HL-60 (cell line): ENCODE data around the gene YARS1.

Experiments
- CTCF ChIP-seq: IDR thresholded peaks from one replicate; pipeline ENCODE4 v1.5.1; 2011; ENCODE audit warnings: low read length, control low read depth, inconsistent platforms; ENCODE audit not compliant: insufficient read depth
- GABPA ChIP-seq: IDR thresholded peaks from 2 replicates; pipeline ENCODE4 v1.6.1; 2012; ENCODE audit warnings: low read depth
- POLR2AphosphoS5 ChIP-seq: IDR thresholded peaks from 2 replicates; pipeline ENCODE4 v1.6.1; 2012; ENCODE audit warnings: low read depth
- REST ChIP-seq: IDR thresholded peaks from 2 replicates; pipeline ENCODE4 v1.6.1; 2012; ENCODE audit warnings: low read depth; ENCODE audit not compliant: insufficient replicate concordance

GRCh38 chr1:32806910-32807523 is 10.1 kb downstream of the YARS1 start:
- TF ChIP-seq CTCF (no peak), REST (no peak), POLR2AphosphoS5 (no peak), GABPA (no peak)
